NCI-H1694 treated with DMSO at 0.1 percent for 48 hours (cell line): ENCODE data around the gene CALU.

Experiments
- DNase-seq: peaks from one replicate; lab custom pipeline; 2025; lab: John Stamatoyannopoulos, UW

Gene CALU

GRCh38 chr7:128725531-128725930 is 13.6 kb upstream of the CALU start:
- DNase-seq: no peak

GRCh38 chr7:128726059-128726736 is 13.0 kb upstream of the CALU start:
- DNase-seq: peak; percentile 31

GRCh38 chr7:128726737-128727072 is 12.5 kb upstream of the CALU start:
- no peak for DNase-seq

DNA sequence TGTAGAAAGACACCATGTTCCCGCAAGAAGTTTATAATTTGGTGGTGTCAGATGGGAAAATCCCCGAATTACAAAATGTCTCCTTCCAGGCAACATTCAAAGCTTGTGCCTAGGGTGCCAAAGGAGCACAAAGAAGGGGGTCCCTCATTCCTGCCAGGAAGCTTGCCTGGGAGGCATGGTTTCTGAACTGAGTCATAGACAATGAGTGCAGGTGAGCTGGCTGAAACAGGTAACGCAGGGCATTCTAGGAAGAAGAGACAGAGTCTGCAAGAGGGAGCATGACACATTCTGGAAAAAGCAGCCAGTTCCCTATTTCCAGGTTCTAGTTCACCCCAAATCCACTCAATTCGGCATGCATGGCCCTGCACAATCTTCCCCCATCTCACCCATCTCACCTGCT is 11.9 kb upstream of the CALU start:
- DNase-seq: no peak

DNA sequence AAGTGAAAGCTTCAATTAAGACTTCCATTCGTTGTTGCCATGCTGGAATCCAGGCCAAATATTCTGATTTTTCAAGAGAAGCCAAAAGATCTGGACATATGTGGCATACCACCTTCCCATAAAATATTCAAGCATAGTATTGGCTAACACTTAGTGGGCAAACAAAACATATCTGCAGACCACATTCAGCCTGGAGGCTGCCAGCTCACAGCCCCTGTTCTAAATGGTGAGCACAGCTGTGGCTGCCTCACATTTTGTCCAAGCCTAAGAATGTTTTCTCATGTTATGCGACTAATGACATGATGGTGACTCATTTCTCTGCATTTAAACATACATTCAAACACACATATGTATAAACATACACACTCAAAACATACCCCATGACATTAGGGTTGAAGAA is 10.6 kb upstream of the CALU start:
- no peak for DNase-seq

- no peak for DNase-seq
These were observed 9.7 kb upstream of the CALU start for GRCh38 chr7:128729494-128729893.

- no peak for DNase-seq
These were observed 8.0 kb upstream of the CALU start for GRCh38 chr7:128731184-128731583.

DNA sequence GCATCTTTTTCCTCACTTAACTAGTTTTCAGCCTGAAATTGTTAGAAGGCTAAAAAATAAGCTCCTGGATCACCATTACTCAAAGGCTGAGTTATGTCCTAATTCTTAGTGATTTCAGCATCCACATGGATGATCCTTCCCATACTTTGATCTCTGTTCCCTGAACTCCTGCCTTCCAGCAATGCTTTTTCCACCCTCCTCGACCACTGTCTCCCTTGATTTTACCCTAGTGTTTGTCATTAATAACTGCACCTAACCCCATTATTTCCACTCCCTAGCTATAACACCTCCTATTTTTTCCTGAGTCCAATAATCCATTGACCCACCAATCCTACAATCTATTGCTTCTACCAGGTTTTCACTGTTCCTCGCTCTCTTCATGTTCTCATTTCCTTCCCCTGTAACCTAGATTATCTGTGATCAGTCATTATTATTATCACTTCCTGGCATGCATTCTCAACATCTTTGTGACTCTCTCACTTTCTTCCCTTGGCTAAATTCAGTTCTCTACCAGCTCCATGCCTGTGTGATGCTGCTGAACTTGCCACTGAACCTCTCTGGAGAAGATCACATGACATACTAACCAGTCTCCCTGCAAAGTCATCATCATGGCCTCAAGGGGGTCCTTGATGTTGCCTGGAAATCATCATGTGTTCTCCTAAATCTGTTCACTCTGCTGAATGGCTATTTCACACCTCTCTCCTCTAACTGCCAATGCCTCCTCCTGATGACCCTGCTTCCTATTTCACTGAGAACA is 6.5 kb upstream of the CALU start:
- no peak for DNase-seq

- no peak for DNase-seq
These were observed 5.9 kb upstream of the CALU start for GRCh38 chr7:128733278-128733645.

GRCh38 chr7:128734890-128735289 is 4.3 kb upstream of the CALU start:
- DNase-seq: no peak

DNA sequence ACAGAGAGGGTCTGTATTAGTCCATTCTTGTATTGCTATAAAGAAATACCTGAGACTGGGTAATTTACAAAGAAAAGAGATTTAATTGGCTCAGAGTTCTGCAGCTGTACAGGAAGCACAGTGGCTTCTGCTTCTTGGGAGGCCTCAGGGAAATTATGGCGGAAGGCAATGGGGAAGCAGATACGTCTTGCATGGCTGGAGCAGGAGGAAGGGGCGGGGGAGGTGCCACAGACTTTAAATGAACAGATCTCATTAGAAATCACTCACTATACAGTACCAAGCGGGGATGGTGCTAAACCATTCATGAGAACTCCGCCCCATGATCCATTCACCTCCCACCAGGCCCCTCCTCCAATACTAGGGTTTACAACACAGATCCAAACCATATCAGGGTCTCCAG is 3.7 kb upstream of the CALU start:
- no peak for DNase-seq

DNA sequence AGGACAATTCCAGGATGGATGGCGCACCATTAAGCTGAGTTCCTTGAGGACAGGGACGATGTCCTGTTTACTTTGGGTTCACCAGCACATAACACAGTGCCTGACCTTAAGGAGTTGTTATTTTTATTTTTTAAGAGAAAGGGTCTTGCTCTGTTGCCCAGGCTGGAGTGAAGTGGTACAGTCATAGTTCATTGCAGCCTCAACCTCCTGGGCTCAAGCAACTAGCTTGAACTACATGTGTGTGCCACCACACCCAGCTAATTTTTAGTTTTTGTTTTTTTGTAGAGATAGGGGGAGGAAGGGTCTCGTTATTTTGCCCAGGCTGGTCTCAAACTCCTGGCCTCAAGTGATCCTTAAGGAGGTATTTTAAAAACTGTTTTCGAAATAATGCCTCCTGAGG is 1.7 kb upstream of the CALU start:
- DNase-seq: no peak

DNA sequence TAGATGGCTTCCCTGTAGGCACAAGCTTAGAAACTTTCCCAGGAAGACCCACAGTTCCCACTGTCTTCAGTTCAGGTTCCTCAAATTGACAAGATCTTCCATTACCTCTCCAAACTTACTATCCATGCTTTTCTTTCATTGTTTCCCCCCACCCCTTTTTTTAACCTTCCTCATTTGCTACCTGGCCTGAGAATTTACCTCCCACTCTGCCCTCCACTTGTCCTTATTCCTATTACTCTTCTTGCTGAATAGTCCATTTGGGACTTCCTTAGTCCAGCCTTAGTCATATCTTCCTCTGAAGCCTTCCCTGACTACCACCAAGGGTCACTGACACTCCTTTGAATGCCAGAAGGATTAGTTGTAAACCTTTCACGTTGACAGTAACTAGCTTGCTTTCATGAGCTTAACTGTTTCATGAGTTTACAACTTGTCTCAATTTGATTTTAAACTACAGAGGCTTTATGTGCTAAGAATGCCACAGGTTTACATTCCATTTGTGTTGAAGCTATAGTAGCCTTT is 1.2 kb upstream of the CALU start:
- no peak for DNase-seq

DNA sequence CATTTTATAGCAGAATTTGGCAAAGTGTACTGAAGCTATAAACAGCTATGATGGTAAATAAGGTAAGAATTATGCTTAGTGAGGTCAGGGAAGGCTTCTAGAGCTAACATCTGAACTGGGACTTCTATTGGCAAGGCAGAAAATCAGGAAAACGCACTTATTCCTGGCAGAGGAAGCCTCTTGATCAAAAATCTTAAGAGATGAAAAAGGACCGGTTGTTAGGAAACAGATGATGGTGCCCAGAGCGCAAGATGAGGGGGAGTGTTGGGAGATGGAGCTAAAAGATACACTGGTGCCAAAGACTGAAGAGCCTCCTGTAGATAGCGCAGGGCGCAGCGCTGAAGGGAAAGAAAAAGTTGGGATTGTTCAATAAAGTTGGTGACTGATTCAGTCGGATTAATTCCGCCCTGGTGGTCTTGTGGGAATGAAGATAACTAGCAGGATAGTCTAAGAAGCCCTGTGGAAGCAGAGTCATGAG is 550 bp upstream of the CALU start:
- DNase-seq: no peak

DNA sequence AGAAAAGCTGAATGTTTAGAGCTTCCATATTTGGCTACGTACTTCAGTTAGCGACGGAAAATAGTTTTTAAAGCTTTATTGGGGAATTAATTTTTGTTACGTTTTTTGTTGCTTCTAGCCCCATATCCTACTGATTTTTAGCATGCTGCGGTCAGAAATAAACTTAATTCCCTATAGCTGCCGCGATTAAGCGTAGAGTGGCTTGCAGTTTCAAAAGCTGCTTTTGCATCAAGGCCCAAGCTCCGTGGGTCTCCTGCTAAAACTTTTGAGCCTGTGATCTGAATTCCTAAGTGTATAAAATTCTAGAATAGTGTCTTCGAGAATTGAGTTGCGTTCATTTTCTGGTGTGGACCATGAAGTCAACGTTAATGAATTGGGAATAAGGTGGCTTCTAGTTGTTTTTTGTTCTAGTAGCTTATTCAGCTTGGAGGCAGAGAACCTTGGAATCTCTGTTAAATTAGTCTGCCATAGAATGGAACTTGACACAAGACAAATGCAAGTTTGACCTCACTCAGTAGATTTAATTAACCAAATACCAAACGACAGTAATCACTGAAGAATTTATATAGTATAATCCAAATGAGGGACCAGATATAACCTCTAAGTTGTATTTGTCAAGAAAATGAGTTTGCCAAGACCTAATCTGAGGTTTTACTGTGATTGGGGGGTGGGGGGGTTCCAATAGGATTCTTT is 977 bp downstream of the CALU start:
- DNase-seq: no peak

DNA sequence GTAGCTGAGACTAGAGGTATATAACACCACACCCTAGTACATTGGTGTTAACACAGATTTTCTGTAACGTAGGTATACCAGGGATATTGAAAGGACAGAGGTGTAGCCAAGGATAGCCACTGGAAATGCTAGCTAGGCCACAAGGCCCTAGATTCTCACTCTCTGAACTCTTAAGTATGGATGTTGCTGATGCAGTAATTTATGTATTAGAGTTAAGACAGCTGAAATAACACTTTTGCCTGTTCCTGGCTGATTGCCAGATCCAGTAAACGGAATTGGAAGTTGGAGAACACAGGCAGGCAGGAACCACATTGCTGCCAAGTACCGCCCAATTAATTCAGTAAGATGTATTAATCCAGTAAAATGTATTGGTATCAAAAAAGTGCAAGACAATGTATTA is 1.8 kb downstream of the CALU start:
- DNase-seq: no peak

DNA sequence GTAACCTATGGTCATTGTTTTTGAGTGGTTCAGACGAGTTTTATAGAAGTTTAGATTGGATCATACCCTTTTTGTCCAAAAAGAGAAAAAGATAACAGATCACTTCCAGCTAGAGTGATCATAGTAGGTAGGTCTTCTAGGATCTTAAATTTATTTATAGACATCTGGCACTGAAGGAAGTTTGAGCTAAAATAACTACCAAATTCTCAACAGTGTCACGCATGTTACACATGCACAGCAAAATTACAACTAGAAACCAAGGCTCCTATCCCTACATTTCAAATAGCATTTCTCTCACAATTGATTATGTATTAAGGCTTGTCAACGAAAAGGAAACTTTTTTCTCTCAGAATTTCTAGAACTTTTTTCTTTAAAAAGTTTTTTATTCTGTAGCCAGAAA is 2.3 kb downstream of the CALU start:
- DNase-seq: no peak

DNA sequence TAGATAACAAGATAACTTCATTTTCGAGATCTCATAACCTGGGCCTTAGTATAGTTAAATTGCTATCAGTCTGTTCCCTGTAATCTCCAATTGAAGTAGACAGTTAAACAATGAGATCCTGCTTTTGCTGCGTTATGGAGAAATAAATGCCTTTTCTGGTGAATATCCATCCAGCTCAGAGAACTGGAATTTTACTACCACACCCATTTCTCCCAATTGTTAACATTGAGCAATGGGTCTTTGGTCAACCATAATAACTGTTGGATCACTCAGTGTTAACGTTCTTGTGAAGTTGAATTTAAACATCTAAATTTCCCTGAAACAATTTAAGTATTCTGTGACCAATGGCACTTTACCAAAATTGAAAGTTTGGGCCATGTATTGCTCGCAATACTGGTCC is 3.0 kb downstream of the CALU start:
- no peak for DNase-seq

- no peak for DNase-seq
These were observed 4.1 kb downstream of the CALU start for GRCh38 chr7:128743112-128743772.

GRCh38 chr7:128744366-128744905 is 5.3 kb downstream of the CALU start:
- DNase-seq: no peak

GRCh38 chr7:128745706-128746105 is 6.5 kb downstream of the CALU start:
- no peak for DNase-seq
